HepG2 (cell line): Measurements from ENCODE around the gene DST. TPM values are rescaled to one million over a fixed set of nuclear protein-coding genes. Genes with fewer than 3 reads are reported as not detected.

Source experiments
- ATF1 ChIP-seq: IDR thresholded peaks from 2 replicates; pipeline ENCODE4 v1.6.1; 2016; ENCODE audit warnings: mild to moderate bottlenecking, control low read depth
- CBX5 ChIP-seq: sonication (generic); formaldehyde crosslinking; IDR thresholded peaks from 2 replicates; pipeline ENCODE4 v1.4.0; 2020; ENCODE audit warnings: missing genetic modification reagents, borderline replicate concordance
- EP300 ChIP-seq, 3 experiments: sonication (generic) in 1 of 3; formaldehyde crosslinking in 1 of 3; IDR thresholded peaks; 2 replicates each; pipeline versions ENCODE4 v1.5.1 to v1.6.1; 2011 to 2020; ENCODE audit warnings: low read depth in 2 of 3, low read length in 2 of 3, borderline replicate concordance in 1 of 3, improper control_type of control experiment in 1 of 3, mild to moderate bottlenecking in 1 of 3, missing genetic modification reagents in 1 of 3, moderate library complexity in 1 of 3
- HNRNPH1 ChIP-seq: fragments of 200-400 bp; formaldehyde crosslinking; optimal IDR thresholded peaks from 2 replicates; pipeline ENCODE3; 2017; ENCODE audit warnings: mild to moderate bottlenecking, low read depth, low read length
- IRF2 ChIP-seq: IDR thresholded peaks from 2 replicates; pipeline ENCODE4 v1.6.1; 2018; ENCODE audit warnings: missing genetic modification reagents, missing compliant biosample characterization
- KLF16 ChIP-seq, 2 experiments: sonication (generic) in 1 of 2; formaldehyde crosslinking in 1 of 2; IDR thresholded peaks; 2 replicates each; pipeline versions ENCODE4 v1.6.1 to v1.8.0; 2016 to 2023; ENCODE audit warnings: missing genetic modification reagents in 2 of 2, missing compliant biosample characterization in 1 of 2
- LCORL ChIP-seq, 2 experiments: fragments of 450-650 bp in 1 of 2; sonication (generic) in 1 of 2; formaldehyde crosslinking in 1 of 2; IDR thresholded peaks; 2 replicates each; pipeline versions ENCODE4 v1.5.0 to v1.6.1; 2017 to 2020; ENCODE audit warnings: antibody characterized with exemption in 1 of 2, missing genetic modification reagents in 1 of 2
- MAF1 ChIP-seq: sonication (generic); formaldehyde crosslinking; IDR thresholded peaks from 2 replicates; pipeline ENCODE4 v1.5.0; 2020; ENCODE audit warnings: missing genetic modification reagents, borderline replicate concordance
- NAIF1 ChIP-seq: sonication (generic); formaldehyde crosslinking; IDR thresholded peaks from 2 replicates; pipeline ENCODE4 v1.5.0; 2020; ENCODE audit warnings: mild to moderate bottlenecking, missing genetic modification reagents, borderline replicate concordance
- SAP130 ChIP-seq: IDR thresholded peaks from 2 replicates; pipeline ENCODE4 v1.6.1; 2016; ENCODE audit warnings: low read depth
- SOX6 ChIP-seq, 2 experiments: fragments of 450-650 bp in 1 of 2; sonication (generic) in 1 of 2; formaldehyde crosslinking in 1 of 2; IDR thresholded peaks; 2 replicates each; pipeline versions ENCODE4 v1.4.0 to v1.6.1; 2017 to 2020; ENCODE audit warnings: antibody characterized with exemption in 1 of 2, mild to moderate bottlenecking in 1 of 2, missing genetic modification reagents in 1 of 2
- ZFP62 ChIP-seq: sonication (generic); formaldehyde crosslinking; IDR thresholded peaks from 2 replicates; pipeline ENCODE4 v1.4.0; 2020; ENCODE audit warnings: missing genetic modification reagents
- ZKSCAN1 ChIP-seq: fragments of 150-350 bp; IDR thresholded peaks from 2 replicates; pipeline ENCODE4 v1.6.1; 2014; ENCODE audit warnings: low read length
- ZNF225 ChIP-seq: sonication (generic); formaldehyde crosslinking; IDR thresholded peaks from 2 replicates; pipeline ENCODE4 v1.4.0; 2020; ENCODE audit warnings: mild to moderate bottlenecking, missing genetic modification reagents
- ZNF292 ChIP-seq: sonication (generic); formaldehyde crosslinking; IDR thresholded peaks from 2 replicates; pipeline ENCODE4 v1.8.1; 2022; ENCODE audit warnings: mild to moderate bottlenecking, low read depth, missing genetic modification reagents, borderline replicate concordance
- ZNF501 ChIP-seq: sonication (generic); formaldehyde crosslinking; IDR thresholded peaks from 2 replicates; pipeline ENCODE4 v1.5.1; 2020; ENCODE audit warnings: mild to moderate bottlenecking, moderate library complexity, missing genetic modification reagents
- ZNF839 ChIP-seq: sonication (generic); formaldehyde crosslinking; IDR thresholded peaks from 2 replicates; pipeline ENCODE4 v1.4.0; 2020; ENCODE audit warnings: missing genetic modification reagents, mild to moderate bottlenecking, borderline replicate concordance
- polyA plus RNA-seq, 8 experiments: library from polyadenylated mRNA; depleted of rRNA in 3 of 8; stranded (reverse) in 7 of 8; unstranded in 1 of 8; fragments of >200 nt; fragmentation: Illumina TruSeq in 4 of 8; extraction: Trizol in 4 of 8; gene quantifications; 2 replicates each; pipeline versions ENCODE4 v1.2.1 to v1.2.3, GENCODE V29; 2011 to 2016; ENCODE audit warnings: low read depth in 4 of 8, missing spikeins in 1 of 8, mixed read lengths in 1 of 8; ENCODE audit not compliant: insufficient read depth in 1 of 8
- total RNA-seq, 5 experiments: library from RNA; depleted of rRNA; stranded (reverse); fragments of >200 nt; fragmentation: Illumina TruSeq; extraction: Trizol; gene quantifications; 2 replicates each; pipeline ENCODE4 v1.2.3, GENCODE V29; 2016; ENCODE audit warnings: low read depth in 1 of 5
- TF ChIP-seq, protein P1 (sequence below): sonication (generic); formaldehyde crosslinking; IDR thresholded peaks from 2 replicates; pipeline ENCODE4 v1.4.0; 2020; ENCODE audit warnings: missing genetic modification reagents
- TF ChIP-seq, protein P2 (sequence below): IDR thresholded peaks from 2 replicates; pipeline ENCODE4 v1.6.1; 2016; ENCODE audit warnings: missing genetic modification reagents, missing compliant biosample characterization
- TF ChIP-seq, protein P3 (sequence below): IDR thresholded peaks from 2 replicates; pipeline ENCODE4 v1.6.1; 2012; ENCODE audit warnings: low read depth, low read length, improper control_type of control experiment
- TF ChIP-seq, protein P4 (sequence below): IDR thresholded peaks from 2 replicates; pipeline ENCODE4 v1.4.0; 2020; ENCODE audit warnings: mild to moderate bottlenecking, missing genetic modification reagents

The DST gene
- total and polyA plus RNA-seq, 2 of the 13 experiments (the other 11 are each of a cell fraction or from before 2014, with no cell fraction given) = 64.4 to 89.0 TPM

DNA sequence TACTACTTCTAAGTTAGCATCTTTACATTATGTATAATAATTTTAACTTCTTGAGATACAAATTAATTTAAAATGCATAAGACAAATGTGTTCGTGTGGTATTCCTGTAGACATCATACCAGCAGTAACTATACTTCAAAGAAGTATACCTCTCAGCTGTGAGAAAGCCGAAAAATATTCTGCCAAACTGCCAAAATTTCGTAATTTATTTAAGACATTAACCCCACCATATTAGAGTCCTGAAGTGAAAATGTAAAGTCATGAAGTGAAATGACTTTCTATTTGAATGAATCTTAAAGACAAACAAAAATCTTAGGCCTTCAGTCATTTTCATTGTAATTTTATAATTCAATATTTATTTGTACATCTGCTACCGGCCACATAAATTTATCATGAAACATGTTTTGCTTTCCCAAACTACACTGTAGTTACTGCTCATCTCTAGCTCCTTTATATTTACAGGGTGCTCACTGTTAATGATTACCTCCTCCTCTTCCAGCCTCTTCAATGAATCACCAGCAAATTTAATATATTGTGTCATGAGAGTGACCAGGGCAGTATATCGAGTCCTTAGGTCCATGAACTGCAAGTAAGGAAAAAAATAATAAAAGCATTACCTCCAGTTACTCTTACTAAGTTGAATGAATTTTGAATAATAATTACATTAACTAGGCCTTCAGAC lies 18.5 kb downstream of the DST start (continued):
- peak in 1 of 2 experiments; percentile 19; a peak in 1 of 4 replicates for TF ChIP-seq KLF16 (CRISPR knock-in tag; IDR thresholded peaks at IDR 0.05)
- no peak for TF ChIP-seq NAIF1
- no peak for TF ChIP-seq MAF1 (CRISPR knock-in tag)
- no peak for TF ChIP-seq ZNF225 (CRISPR knock-in tag)
- no peak for TF ChIP-seq ZFP62 (CRISPR knock-in tag)
- no peak for TF ChIP-seq CBX5 (CRISPR knock-in tag)
- no peak for TF ChIP-seq ZNF292 (CRISPR knock-in tag)
- TF ChIP-seq HNRNPH1 = no peak
- TF ChIP-seq SAP130 (CRISPR knock-in tag) = peak; percentile 39
- TF ChIP-seq, protein P1, sequence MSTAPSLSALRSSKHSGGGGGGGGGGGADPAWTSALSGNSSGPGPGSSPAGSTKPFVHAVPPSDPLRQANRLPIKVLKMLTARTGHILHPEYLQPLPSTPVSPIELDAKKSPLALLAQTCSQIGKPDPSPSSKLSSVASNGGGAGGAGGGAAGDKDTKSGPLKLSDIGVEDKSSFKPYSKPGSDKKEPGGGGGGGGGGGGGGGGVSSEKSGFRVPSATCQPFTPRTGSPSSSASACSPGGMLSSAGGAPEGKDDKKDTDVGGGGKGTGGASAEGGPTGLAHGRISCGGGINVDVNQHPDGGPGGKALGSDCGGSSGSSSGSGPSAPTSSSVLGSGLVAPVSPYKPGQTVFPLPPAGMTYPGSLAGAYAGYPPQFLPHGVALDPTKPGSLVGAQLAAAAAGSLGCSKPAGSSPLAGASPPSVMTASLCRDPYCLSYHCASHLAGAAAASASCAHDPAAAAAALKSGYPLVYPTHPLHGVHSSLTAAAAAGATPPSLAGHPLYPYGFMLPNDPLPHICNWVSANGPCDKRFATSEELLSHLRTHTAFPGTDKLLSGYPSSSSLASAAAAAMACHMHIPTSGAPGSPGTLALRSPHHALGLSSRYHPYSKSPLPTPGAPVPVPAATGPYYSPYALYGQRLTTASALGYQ = no peak
- TF ChIP-seq ZKSCAN1 = no peak
- no peak for TF ChIP-seq EP300 (IDR thresholded peaks at IDR 0.05; ENCODE audit: low read depth in 2 of 2, low read length in 2 of 2)
- no peak for TF ChIP-seq EP300 (CRISPR knock-in tag; IDR thresholded peaks at IDR 0.05; ENCODE audit: borderline replicate concordance)
- TF ChIP-seq IRF2 (CRISPR knock-in tag) = no peak
- TF ChIP-seq, protein P2, sequence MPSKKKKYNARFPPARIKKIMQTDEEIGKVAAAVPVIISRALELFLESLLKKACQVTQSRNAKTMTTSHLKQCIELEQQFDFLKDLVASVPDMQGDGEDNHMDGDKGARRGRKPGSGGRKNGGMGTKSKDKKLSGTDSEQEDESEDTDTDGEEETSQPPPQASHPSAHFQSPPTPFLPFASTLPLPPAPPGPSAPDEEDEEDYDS (CRISPR knock-in tag) = peak; percentile 82
- TF ChIP-seq SOX6 (IDR thresholded peaks at IDR 0.05) = no peak
- TF ChIP-seq SOX6 (CRISPR knock-in tag; IDR thresholded peaks at IDR 0.05) = 0 out of 2 replicates have a peak, but pooled peaks have one; percentile 32
- TF ChIP-seq LCORL (IDR thresholded peaks at IDR 0.05) = no peak
- no peak for TF ChIP-seq LCORL (CRISPR knock-in tag; IDR thresholded peaks at IDR 0.05)
- TF ChIP-seq, protein P3, sequence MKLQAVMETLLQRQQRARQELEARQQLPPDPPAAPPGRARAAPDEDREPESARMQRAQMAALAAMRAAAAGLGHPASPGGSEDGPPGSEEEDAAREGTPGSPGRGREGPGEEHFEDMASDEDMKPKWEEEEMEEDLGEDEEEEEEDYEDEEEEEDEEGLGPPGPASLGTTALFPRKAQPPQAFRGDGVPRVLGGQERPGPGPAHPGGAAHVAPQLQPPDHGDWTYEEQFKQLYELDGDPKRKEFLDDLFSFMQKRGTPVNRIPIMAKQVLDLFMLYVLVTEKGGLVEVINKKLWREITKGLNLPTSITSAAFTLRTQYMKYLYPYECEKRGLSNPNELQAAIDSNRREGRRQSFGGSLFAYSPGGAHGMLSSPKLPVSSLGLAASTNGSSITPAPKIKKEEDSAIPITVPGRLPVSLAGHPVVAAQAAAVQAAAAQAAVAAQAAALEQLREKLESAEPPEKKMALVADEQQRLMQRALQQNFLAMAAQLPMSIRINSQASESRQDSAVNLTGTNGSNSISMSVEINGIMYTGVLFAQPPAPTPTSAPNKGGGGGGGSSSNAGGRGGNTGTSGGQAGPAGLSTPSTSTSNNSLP = peak; percentile 62; the same call in 1 of the 2 replicates
- TF ChIP-seq ATF1 (CRISPR knock-in tag) = 0 out of 2 replicates have a peak, but pooled peaks have one; percentile 4
- TF ChIP-seq ZNF839 (CRISPR knock-in tag) = no peak
- TF ChIP-seq, protein P4, sequence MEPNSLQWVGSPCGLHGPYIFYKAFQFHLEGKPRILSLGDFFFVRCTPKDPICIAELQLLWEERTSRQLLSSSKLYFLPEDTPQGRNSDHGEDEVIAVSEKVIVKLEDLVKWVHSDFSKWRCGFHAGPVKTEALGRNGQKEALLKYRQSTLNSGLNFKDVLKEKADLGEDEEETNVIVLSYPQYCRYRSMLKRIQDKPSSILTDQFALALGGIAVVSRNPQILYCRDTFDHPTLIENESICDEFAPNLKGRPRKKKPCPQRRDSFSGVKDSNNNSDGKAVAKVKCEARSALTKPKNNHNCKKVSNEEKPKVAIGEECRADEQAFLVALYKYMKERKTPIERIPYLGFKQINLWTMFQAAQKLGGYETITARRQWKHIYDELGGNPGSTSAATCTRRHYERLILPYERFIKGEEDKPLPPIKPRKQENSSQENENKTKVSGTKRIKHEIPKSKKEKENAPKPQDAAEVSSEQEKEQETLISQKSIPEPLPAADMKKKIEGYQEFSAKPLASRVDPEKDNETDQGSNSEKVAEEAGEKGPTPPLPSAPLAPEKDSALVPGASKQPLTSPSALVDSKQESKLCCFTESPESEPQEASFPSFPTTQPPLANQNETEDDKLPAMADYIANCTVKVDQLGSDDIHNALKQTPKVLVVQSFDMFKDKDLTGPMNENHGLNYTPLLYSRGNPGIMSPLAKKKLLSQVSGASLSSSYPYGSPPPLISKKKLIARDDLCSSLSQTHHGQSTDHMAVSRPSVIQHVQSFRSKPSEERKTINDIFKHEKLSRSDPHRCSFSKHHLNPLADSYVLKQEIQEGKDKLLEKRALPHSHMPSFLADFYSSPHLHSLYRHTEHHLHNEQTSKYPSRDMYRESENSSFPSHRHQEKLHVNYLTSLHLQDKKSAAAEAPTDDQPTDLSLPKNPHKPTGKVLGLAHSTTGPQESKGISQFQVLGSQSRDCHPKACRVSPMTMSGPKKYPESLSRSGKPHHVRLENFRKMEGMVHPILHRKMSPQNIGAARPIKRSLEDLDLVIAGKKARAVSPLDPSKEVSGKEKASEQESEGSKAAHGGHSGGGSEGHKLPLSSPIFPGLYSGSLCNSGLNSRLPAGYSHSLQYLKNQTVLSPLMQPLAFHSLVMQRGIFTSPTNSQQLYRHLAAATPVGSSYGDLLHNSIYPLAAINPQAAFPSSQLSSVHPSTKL (CRISPR knock-in tag) = no peak; the same call in 1 of the 2 replicates
- no peak for TF ChIP-seq ZNF501
